PFSK-1 (cell line): ENCODE measurements around the gene PHACTR1.

Experiments used
- POLR2AphosphoS5 ChIP-seq: IDR thresholded peaks from 2 replicates; pipeline ENCODE4 v1.6.1; 2012; ENCODE audit warnings: low read depth, mild to moderate bottlenecking, control low read depth, low read length, moderate library complexity
- TAF1 ChIP-seq: IDR thresholded peaks from 2 replicates; pipeline ENCODE4 v1.6.1; 2012; ENCODE audit warnings: low read length, control low read depth, borderline replicate concordance; ENCODE audit not compliant: insufficient read depth
- TF ChIP-seq, protein P1 (sequence below), 2 experiments: IDR thresholded peaks; 2 replicates each; pipeline versions ENCODE4 v1.6.1 to v1.8.0; 2011 to 2012; ENCODE audit warnings: low read depth in 2 of 2, low read length in 2 of 2, control low read depth in 1 of 2, inconsistent platforms in 1 of 2, mild to moderate bottlenecking in 1 of 2, moderate library complexity in 1 of 2; ENCODE audit not compliant: insufficient read depth in 1 of 2

GRCh38 chr6:12832226-12832735, 115.7 kb downstream of the PHACTR1 start:
- TF ChIP-seq, protein P1, sequence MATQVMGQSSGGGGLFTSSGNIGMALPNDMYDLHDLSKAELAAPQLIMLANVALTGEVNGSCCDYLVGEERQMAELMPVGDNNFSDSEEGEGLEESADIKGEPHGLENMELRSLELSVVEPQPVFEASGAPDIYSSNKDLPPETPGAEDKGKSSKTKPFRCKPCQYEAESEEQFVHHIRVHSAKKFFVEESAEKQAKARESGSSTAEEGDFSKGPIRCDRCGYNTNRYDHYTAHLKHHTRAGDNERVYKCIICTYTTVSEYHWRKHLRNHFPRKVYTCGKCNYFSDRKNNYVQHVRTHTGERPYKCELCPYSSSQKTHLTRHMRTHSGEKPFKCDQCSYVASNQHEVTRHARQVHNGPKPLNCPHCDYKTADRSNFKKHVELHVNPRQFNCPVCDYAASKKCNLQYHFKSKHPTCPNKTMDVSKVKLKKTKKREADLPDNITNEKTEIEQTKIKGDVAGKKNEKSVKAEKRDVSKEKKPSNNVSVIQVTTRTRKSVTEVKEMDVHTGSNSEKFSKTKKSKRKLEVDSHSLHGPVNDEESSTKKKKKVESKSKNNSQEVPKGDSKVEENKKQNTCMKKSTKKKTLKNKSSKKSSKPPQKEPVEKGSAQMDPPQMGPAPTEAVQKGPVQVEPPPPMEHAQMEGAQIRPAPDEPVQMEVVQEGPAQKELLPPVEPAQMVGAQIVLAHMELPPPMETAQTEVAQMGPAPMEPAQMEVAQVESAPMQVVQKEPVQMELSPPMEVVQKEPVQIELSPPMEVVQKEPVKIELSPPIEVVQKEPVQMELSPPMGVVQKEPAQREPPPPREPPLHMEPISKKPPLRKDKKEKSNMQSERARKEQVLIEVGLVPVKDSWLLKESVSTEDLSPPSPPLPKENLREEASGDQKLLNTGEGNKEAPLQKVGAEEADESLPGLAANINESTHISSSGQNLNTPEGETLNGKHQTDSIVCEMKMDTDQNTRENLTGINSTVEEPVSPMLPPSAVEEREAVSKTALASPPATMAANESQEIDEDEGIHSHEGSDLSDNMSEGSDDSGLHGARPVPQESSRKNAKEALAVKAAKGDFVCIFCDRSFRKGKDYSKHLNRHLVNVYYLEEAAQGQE (IDR thresholded peaks at IDR 0.05; ENCODE audit: insufficient read depth in 1 of 2, low read depth in 2 of 2, low read length in 2 of 2) = no peak
- no peak for TF ChIP-seq POLR2AphosphoS5
- no peak for TF ChIP-seq TAF1
